Ishikawa (cell line): ENCODE data around the gene NCMAP.

ENCODE experiments used
- CEBPB ChIP-seq: IDR thresholded peaks from 2 replicates; pipeline ENCODE4 v1.6.1; 2012
- EGR1 ChIP-seq: IDR thresholded peaks from 2 replicates; pipeline ENCODE4 v1.6.1; 2012
- EP300 ChIP-seq: IDR thresholded peaks from 2 replicates; pipeline ENCODE4 v1.6.1; 2012; ENCODE audit warnings: borderline replicate concordance
- FOXM1 ChIP-seq: IDR thresholded peaks from 2 replicates; pipeline ENCODE4 v1.6.1; 2012; ENCODE audit warnings: low read depth, borderline replicate concordance
- NFIC ChIP-seq: IDR thresholded peaks from 2 replicates; pipeline ENCODE4 v1.6.1; 2012
- RAD21 ChIP-seq: IDR thresholded peaks from 2 replicates; pipeline ENCODE4 v1.6.1; 2012; ENCODE audit warnings: low read depth
- TAF1 ChIP-seq: IDR thresholded peaks from 2 replicates; pipeline ENCODE4 v1.6.1; 2012; ENCODE audit warnings: low read depth, mild to moderate bottlenecking
- USF1 ChIP-seq: IDR thresholded peaks from 2 replicates; pipeline ENCODE4 v1.6.1; 2012
- YY1 ChIP-seq: IDR thresholded peaks from 2 replicates; pipeline ENCODE4 v1.6.1; 2012; ENCODE audit warnings: low read depth
- TF ChIP-seq, protein P1 (sequence below): IDR thresholded peaks from 2 replicates; pipeline ENCODE4 v1.6.1; 2012; ENCODE audit warnings: low read depth, mild to moderate bottlenecking

- TF ChIP-seq YY1 (no peak), EP300 (no peak), EGR1 (no peak), TAF1 (no peak), CEBPB (no peak), RAD21 (no peak), FOXM1 (no peak), NFIC (no peak), USF1 (no peak)
- TF ChIP-seq, protein P1, sequence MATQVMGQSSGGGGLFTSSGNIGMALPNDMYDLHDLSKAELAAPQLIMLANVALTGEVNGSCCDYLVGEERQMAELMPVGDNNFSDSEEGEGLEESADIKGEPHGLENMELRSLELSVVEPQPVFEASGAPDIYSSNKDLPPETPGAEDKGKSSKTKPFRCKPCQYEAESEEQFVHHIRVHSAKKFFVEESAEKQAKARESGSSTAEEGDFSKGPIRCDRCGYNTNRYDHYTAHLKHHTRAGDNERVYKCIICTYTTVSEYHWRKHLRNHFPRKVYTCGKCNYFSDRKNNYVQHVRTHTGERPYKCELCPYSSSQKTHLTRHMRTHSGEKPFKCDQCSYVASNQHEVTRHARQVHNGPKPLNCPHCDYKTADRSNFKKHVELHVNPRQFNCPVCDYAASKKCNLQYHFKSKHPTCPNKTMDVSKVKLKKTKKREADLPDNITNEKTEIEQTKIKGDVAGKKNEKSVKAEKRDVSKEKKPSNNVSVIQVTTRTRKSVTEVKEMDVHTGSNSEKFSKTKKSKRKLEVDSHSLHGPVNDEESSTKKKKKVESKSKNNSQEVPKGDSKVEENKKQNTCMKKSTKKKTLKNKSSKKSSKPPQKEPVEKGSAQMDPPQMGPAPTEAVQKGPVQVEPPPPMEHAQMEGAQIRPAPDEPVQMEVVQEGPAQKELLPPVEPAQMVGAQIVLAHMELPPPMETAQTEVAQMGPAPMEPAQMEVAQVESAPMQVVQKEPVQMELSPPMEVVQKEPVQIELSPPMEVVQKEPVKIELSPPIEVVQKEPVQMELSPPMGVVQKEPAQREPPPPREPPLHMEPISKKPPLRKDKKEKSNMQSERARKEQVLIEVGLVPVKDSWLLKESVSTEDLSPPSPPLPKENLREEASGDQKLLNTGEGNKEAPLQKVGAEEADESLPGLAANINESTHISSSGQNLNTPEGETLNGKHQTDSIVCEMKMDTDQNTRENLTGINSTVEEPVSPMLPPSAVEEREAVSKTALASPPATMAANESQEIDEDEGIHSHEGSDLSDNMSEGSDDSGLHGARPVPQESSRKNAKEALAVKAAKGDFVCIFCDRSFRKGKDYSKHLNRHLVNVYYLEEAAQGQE = no peak
Measured at GRCh38 chr1:24528744-24529143, 27.1 kb upstream of the NCMAP start.
